GM21381 (cell line): ENCODE measurements around the gene RTN4RL1.
A peak's percentile ranks its signal among the peaks of the same experiment; 100 is the strongest.

Source experiments
- ATAC-seq: cut with Tn5 transposase; IDR thresholded peaks from one replicate; pipeline ENCODE4 v1.9.1; 2021; ENCODE audit warnings: mild to moderate bottlenecking, moderate library complexity; ENCODE audit not compliant: unreplicated experiment

The RTN4RL1 gene

DNA sequence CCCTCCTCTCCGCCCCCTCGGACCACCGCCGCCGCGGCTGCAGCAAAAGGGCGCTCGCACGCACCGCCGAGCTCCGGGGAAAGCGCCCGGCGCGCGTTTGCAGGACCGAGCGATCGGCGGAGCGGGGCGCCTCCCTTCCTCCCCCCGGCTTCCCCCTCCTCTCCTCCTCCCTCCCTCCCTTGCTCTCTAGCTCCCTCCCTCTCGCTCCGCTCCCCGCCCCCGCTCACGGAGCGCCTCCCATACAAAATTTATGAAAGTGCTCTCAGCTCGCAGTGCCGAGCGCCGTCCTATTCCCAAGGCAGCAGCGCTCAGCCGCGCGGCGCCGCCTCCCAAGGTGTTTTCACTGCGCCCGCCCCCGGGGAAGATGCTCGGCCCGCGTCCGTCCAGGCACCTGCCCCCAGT, at the start of gene RTN4RL1:
RTN4RL1 (minus strand) TSS at position 115 of the 402 bp plus-strand sequence. CDS start 469 bp downstream, outside the sequence.
- no peak for ATAC-seq

DNA sequence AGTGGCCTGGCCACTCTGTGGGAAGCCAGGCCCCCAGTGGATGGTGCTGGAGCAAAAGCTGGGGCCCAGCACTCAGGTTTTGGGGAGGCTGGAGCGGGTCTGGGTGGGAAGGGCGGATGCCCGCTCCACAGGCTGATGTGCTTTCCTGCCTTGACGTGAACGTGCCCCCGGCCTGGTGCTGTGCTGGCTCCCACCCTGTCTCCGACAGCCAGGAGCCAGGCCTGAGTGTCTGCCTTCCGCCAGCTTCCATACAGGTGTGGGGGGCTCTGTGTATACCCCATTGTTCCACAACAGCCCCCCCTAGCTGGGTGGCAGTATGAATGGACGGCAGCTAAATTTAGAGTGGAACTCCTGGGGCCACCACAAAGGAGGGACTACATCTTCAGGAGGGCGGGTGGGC, 49.8 kb upstream of the RTN4RL1 start:
- ATAC-seq = no peak

DNA sequence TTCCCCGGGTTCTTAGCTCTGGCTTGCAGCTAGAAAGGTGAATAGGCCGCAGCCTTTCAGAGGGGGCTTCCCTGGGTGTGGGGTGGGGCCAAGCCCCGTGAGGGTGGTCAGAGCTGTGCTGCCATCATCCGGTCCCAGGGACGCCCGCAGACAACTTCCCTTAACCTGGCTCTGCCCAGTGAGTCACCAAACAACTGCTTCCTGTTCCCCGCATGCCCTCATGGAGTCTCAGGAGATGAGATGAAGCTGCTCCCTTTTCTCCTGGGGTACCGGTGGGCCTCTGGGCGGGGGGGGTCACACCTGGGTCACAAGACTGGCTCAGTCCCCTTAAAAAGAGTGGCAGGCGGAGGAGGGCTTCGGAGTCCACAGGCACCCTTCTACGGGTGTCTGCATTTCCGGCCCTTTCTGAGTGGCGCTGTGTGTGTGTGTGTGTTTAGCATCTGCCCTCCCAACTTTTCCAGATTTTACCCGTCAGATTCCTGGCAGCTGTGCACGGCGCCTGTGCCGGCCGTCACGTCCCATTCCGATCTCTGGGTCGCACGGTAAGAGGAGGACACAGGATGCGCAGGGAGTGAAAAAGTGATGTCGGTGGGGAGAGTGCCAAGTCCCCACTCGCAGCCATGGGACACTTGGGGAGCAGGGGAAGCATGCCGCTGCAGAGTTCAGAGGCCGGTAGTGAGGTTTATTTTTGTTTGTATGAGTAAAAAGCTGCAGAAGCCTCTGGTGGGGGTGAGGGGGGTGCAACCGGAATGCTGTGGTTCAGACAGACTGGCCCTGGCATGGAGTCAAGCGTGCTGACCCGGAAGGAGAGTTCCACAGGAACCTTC, 46.5 kb upstream of the RTN4RL1 start:
- ATAC-seq = no peak

DNA sequence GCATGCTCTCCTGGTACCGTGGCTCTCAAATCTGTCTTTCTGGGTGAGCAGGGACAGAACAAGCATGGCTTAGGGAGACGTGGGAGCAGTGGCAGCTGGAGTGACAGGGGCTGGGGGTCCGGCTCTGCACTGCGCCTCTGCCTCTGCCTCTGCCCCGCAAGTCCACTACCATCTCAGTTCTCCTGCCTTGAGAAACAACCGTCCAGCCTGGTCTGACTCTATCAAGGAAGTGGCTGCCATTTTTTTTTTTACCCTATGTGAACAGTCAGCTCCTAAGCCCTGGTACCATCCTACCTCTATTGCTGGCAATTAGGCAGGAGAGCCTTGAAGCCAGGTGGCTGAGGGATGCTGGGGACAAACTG, 45.9 kb upstream of the RTN4RL1 start:
- no peak for ATAC-seq

DNA sequence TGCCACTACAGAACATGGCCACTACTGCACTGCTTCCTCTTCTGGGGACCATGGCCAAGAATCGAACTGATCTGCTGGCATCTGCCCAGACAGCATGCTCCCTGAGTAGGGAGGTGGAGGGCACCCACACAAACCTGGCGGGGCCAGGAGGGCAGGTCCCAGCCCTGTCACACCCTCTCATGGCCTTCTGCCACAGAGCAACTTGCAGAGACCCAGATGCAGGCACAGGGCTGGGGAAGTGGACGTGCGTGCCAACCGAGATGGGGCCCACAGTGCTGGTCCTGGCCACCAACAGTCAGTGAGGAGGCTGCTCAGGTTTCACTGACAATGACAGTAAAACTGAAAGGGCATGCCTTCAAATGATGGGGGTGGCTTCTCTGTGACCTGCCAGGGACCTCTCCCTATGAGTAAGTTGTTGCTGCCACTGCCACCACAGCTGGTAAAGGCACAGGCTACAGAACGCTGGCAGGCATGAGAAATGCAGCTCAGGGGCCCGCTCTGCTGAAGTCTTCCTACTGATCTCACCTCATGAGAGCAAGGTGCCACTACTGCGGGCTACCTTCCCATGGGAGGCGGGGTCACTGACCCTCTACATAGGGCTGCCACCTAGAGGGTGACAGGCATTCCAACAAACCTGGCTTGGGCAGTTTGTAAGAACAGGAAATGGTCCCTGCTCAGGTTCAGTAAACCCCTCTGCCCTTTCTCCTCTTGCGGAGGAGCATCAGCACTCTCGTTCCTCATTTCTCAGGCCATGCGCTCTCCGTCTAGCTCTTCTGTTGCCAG, 45.3 kb upstream of the RTN4RL1 start:
- ATAC-seq = peak; percentile 76

DNA sequence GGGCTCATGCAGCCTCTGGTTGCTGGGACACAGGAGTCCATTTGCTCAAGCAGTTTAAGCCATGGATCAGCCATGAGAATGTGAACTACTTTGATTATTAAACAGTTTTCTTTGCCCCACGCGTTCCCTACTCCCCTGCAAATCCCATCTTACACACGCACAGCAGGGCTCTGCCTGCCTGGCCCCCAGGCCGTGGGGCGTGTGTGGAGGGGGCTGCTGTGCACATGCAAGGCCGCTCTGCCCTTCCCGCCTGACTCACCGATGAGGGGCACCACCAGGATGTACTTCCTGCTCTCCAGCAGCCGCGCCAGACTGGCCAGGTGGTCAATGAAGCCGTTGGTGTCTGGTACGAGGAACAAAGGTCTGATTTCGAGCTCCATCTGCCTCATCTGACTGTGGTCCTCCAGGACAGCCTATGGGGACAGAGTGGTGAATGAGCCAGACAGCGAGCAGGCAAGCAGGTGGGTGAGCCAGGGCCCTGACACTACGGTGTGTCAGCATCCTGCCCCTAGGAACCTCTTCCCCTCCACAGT, 43.5 kb upstream of the RTN4RL1 start:
- ATAC-seq = no peak

DNA sequence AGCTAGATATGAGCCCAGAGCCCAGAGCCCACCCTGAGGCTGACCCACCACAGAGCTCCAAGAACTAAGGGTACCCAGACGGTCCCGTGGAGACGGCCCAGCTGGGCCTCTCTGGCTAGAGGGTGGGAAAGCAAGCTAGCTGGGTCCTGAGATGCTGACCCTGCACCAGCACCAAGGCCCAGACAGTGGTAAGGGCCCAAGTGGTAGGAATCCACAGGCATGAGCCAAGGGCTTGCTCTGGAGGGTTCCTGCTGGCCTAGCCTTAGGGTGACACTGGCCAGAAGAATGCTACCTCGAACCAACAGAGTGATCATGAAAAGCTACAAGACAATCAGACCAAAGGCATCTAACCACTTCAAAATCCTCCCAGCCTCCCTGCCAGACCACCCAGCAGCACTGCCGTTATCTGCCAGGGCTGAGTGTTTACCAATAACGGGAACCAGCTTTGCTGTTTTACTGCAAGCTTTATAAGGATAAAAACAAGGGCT, 42.9 kb upstream of the RTN4RL1 start:
- no peak for ATAC-seq

- no peak for ATAC-seq
Observed at GRCh38 chr17:2067608-2068024, 42.5 kb upstream of the RTN4RL1 start.

- ATAC-seq = no peak
Observed at GRCh38 chr17:2067048-2067561, 42.0 kb upstream of the RTN4RL1 start.

DNA sequence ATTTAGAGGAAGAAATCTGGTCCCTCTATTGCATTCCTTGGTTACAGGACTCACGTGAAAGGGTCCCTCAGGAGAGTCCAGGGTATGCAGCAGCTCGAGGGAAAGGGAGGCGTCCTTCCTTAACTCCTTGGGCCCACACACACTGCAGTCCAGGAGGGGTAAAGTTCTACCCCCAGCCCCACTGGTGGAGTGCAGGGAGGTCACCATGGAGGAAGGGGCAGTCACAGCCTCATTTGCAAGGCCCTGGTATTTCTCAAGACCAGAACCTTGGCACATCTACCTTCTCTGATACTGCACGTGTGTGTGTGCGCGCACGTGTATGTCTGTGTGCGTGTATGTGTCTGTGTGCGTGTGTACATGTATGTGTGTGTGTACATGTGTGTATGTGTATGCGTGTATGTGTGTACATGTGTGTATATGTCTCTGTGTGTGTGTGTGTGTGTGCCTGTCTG, 40.8 kb upstream of the RTN4RL1 start:
- ATAC-seq = no peak

GRCh38 chr17:2064980-2065785, 40.0 kb upstream of the RTN4RL1 start:
- ATAC-seq = no peak

GRCh38 chr17:2064520-2064971, 39.4 kb upstream of the RTN4RL1 start:
- ATAC-seq = no peak

DNA sequence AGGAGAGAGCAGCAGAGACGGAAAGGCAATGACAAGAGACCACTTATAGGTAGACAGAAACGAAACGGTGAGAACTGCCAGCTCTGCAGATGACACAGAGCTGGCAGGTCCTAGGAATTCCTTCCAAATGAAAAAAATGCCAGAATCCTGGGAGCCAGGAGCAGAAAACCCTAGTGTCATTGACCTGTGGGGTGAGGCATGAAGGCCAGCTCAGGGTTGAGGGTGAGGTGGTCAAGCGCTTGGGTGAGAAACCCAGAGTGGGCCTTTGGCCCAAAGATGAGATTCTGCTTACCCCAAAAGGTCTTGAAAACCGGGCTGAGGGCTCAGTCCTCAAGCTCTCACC, 39.0 kb upstream of the RTN4RL1 start:
- ATAC-seq = no peak

DNA sequence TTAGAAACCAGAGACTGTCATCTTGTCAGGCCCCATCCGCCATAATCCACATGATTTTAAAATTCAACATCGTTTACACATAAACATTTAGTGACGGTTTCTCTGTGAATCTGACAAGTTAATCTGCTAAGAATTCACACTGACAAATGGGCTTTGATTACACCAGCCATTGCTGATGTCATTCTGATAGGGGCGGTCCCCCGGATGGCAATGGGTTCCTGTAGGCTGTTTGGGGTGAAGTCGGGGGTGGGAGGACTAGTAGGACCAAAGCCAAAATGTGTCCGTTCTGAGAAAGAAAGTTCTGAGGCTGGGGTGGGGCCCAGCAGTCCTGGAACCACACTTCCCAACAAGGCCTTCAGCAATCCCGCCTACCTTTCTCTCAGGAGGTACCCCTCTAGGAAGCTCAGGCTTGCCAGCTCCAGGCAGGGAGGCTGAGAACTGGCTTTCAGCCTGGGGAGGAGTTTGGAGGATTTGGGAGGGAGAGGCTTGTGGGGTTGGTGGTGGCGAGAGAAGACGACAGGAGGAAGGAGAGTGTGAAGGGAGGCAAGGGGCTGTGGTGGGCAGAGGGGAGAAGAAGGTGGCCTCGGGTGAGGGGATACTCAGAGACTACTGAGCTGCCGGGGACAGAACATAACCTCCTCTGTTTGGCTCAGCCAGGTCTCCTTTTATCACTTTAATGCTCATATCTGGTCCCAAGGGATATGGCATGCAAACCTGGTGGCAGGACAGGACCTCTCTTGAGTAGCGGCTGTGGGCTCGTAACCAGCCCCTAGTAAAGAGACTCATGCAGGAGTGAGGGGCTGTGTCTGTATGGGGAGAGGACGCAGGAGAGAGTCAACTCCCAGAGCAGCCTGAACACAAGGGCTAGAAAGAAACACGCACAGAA, 38.4 kb upstream of the RTN4RL1 start:
- no peak for ATAC-seq

- ATAC-seq = no peak
Observed at GRCh38 chr17:2062571-2063183, 37.5 kb upstream of the RTN4RL1 start.

DNA sequence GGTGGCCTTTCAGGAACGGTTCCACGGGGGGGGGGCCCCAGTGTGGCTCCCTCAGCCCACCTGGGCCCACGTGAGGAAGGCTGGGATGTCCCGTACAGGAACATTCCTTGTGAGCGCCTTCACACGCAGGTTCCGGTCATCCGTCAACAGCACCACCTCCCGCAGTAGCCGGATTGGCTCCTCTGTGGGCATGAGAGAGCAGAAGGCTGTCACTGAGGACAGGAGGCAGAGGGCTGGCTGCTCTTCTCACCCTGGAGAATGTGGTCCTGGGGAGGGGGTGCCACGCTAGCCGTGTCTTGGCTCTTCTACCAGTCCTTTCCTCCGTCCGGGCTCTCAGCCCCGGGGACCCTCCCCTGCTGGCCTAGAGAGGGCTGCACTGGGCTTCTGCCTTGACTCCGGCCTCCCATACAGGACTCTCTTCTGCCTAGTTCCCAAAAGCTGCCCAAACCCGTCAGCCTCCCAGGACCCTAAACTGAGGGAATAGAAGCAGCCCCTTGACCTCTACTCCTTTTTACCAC, 36.4 kb upstream of the RTN4RL1 start:
- no peak for ATAC-seq

GRCh38 chr17:2060681-2061440, 35.7 kb upstream of the RTN4RL1 start:
- ATAC-seq = no peak

DNA sequence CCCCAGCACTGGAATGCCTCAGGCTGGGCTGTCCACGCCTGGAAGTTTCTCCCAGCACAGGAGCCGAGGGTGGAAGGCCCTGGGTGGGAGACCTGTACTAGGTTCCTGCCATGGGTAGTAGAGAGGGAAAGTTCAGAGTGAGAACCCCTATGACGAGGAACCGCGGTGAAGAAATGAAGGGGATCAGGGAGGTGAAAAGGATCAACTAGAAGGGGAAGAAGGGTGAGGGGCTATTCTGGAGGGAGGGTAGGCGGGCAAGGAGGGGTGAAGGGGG, 35.2 kb upstream of the RTN4RL1 start:
- no peak for ATAC-seq
